ENCODE results near the gene PACRG.

Gene PACRG

GRCh38 chr6:162871966-162872365 lies 144.2 kb downstream of the PACRG start:
- no peak for DNase-seq

- no peak for DNase-seq
Observed at GRCh38 chr6:162873537-162873936, 145.8 kb downstream of the PACRG start.

- DNase-seq = no peak
Observed at GRCh38 chr6:162875070-162875469, 147.3 kb downstream of the PACRG start.

- no peak for DNase-seq
Observed at GRCh38 chr6:162882801-162883481, 155.2 kb downstream of the PACRG start.

- DNase-seq = no peak
Observed at GRCh38 chr6:162887981-162888689, 160.4 kb downstream of the PACRG start.

GRCh38 chr6:162889303-162889702 lies 161.5 kb downstream of the PACRG start:
- DNase-seq = no peak

GRCh38 chr6:162898011-162898410 lies 170.2 kb downstream of the PACRG start:
- DNase-seq = no peak

- no peak for DNase-seq
Observed at GRCh38 chr6:162899148-162899547, 171.4 kb downstream of the PACRG start.

GRCh38 chr6:162900503-162900902 lies 172.7 kb downstream of the PACRG start:
- no peak for DNase-seq

GRCh38 chr6:162904069-162904663 lies 176.4 kb downstream of the PACRG start:
- no peak for DNase-seq

GRCh38 chr6:162906479-162906878 lies 178.7 kb downstream of the PACRG start:
- no peak for DNase-seq

GRCh38 chr6:162907876-162908481 lies 180.2 kb downstream of the PACRG start:
- DNase-seq = peak in 1 of 5 donors; percentile 12

- DNase-seq = no peak
Observed at GRCh38 chr6:162913206-162913605, 185.4 kb downstream of the PACRG start.

GRCh38 chr6:162917506-162917905 lies 189.7 kb downstream of the PACRG start:
- no peak for DNase-seq

GRCh38 chr6:162921062-162921461 lies 193.3 kb downstream of the PACRG start:
- no peak for DNase-seq

- DNase-seq = no peak
Observed at GRCh38 chr6:162921510-162922040, 193.8 kb downstream of the PACRG start.

- no peak for DNase-seq
Observed at GRCh38 chr6:162922563-162923166, 194.9 kb downstream of the PACRG start.

GRCh38 chr6:162934844-162935243 lies 207.1 kb downstream of the PACRG start:
- no peak for DNase-seq

GRCh38 chr6:162940426-162940825 lies 212.7 kb downstream of the PACRG start:
- no peak for DNase-seq

- DNase-seq = no peak
Observed at GRCh38 chr6:162941128-162941527, 213.4 kb downstream of the PACRG start.

GRCh38 chr6:162942866-162943265 lies 215.1 kb downstream of the PACRG start:
- no peak for DNase-seq

GRCh38 chr6:162943369-162943768 lies 215.6 kb downstream of the PACRG start:
- DNase-seq = no peak

- no peak for DNase-seq
Observed at GRCh38 chr6:162951164-162951743, 223.5 kb downstream of the PACRG start.
